Measurements from ENCODE around the gene ROBO3.

ROBO3 gene

DNA sequence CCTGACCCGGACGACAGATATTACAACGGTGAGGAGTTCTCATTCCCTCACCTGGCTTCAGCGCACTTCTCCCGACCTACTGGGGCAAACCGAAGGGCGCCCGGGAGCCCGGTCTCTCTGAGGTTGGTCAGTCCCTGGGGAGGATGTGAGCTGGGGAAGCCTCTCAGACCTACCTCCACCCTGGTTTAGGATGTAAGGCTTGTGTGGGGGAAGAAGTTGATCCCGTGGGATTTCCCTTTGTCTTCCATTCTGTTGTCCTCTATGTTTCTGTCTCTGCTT, 12.3 kb downstream of the ROBO3 start:
- no peak for DNase-seq

GRCh38 chr11:124877910-124878758, 12.9 kb downstream of the ROBO3 start:
- DNase-seq: no peak

GRCh38 chr11:124878759-124879492, 13.7 kb downstream of the ROBO3 start:
- DNase-seq: no peak

GRCh38 chr11:124879493-124880289, 14.5 kb downstream of the ROBO3 start:
- no peak for DNase-seq

DNA sequence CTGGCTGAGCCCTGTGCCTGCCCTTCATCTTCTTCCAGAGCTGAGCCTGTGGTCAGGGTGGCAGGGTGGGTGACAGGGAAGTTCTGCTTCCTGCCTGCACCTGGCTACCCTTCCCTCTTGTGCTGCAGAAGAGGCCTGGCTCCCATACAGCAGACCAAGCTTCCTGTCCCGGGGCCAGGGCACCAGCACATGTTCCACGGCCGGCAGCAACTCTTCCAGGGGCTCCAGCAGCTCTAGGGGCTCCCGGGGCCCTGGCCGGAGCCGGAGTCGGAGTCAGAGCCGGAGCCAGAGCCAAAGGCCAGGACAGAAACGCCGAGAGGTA, 15.0 kb downstream of the ROBO3 start:
- DNase-seq: no peak

DNA sequence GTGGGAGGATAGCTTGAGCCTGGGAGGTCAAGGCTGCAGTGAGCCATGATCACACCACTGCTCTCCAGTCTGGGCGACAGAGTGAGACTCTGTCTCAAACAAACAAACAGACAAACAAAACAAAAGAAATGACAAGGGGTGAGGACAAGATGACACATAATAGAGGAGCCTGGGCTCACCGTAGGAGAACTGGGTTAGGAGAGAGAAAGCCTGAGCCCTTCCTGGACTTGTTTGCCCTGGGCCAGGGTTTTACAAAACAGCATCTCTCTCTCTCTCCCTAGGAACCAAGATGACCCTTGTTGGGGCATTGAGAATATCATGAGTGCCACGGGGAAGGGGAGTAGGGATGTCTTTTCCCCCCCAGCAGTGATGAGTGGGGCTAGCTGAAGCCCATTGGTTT, 15.7 kb downstream of the ROBO3 start:
- no peak for DNase-seq

DNA sequence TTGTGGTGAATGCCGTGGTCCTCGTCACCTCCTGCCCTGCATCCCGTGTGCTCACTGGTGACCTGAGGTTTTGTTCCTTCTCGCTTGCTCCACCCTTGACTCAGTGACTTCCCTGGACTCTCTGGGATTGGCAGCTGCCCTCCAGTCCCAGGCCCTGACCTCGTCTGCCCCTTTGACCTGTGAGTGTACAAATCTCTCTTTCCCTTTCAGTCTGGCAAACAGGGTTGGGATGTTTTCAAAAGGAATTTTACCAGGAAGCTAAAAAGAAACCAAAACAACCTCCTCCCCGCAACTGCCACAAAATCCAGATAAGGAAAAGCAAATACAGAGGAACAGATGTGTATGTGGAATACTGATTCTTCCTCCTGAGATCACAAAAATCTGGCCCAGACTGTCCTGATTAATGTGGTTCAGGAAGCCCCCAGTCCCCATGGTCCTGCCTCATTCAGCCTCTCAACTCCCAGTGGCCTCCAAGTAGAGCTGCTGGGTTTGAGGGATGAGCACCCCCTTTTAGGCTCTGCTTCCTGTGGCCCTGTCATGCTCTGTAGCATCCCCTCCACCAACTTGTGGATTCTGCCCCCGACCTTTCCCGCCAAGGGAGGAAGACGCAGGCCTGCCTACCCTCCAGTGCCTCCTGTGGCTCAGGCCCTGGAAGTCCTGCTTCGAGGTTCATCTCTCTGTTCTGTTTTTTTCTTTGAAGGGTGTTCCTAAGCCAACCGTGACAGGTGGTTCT, 17.3 kb downstream of the ROBO3 start:
- DNase-seq: no peak

DNA sequence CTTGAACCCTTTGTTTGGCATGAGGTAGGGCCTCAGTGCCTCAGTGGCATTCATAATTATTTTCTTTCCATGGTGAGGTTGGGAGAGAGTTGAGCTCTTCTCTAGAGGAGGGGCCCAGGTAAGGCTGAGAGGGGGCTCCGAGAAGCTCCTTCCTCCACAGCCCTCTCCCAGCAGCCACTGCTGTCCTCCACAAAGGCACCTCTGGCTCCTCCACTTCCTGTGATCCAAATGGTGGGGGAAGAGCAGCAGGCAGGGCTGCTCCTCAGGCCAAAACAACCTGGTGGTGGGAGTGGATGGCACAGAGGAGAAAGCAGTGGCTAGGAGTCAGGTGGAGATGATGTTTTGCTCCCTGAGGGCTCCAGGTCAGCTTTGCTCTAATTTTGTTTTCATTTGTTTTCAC, 19.1 kb downstream of the ROBO3 start:
- no peak for DNase-seq

DNA sequence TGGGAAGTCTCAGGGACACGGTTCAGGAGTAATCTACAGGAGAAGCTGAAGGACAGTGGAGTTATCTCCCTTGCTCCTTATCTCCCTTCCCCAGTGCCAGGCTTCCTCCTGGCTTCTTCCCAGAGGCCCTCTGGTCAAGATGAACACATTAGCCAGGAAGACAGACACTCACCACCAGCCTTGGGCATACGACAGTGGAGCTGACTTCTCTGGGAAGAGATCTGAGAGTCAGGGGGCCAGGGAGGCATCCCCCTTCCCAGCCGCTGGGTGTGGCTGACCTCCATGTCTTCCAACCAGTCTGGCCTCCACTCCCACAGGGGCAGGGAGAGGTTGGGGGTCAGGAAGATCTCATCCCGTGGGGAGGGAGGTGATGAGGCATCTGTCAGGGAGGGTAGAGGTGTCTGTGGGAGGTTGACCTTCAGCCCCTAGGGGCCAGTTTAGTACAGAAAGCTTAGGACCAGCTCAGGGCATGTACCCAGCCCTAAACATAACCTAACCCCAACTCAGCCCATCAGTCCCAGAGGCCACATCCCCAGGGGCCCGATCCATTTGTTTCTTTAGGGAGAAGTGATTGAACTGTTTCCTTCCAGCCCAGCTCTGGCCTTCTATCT, 19.7 kb downstream of the ROBO3 start:
- DNase-seq: no peak

- DNase-seq: no peak
Observed at GRCh38 chr11:124886476-124886875, 21.2 kb downstream of the ROBO3 start.

DNA sequence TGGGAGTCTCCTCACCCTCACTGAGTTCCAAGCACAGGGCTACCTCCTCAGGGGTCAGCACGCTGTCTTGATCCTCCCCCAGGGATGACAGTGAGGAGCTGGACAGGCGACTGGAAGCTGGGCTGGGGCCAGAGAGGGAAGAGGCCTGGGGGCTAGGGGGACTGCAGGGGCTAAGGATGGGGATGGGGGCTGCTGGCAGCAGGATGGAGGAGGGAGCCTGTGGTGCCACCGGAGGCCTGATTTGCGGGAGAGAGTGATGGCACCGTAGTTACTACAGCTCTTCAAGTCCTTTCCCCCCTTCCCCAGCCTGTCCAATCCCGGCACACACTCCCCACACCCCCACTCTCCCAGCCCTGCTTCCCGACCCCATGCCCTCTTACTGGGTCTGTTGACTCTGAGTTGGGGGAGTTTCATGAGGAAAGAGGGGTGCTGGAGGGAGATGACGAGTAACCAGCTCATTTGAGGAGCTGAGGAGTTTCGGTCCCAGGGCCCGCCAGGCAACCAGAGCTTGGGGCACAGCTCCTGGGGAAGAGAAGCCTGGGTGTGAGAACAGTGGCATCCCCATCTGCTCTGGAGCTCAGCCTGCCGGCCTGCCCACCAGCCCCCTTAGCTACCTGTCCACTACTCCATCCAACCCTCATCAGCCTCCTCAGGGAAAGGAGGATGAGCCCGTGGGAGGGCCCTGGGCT, 21.9 kb downstream of the ROBO3 start:
- DNase-seq: no peak

- no peak for DNase-seq
Observed at GRCh38 chr11:124887667-124888013, 22.4 kb downstream of the ROBO3 start.

DNA sequence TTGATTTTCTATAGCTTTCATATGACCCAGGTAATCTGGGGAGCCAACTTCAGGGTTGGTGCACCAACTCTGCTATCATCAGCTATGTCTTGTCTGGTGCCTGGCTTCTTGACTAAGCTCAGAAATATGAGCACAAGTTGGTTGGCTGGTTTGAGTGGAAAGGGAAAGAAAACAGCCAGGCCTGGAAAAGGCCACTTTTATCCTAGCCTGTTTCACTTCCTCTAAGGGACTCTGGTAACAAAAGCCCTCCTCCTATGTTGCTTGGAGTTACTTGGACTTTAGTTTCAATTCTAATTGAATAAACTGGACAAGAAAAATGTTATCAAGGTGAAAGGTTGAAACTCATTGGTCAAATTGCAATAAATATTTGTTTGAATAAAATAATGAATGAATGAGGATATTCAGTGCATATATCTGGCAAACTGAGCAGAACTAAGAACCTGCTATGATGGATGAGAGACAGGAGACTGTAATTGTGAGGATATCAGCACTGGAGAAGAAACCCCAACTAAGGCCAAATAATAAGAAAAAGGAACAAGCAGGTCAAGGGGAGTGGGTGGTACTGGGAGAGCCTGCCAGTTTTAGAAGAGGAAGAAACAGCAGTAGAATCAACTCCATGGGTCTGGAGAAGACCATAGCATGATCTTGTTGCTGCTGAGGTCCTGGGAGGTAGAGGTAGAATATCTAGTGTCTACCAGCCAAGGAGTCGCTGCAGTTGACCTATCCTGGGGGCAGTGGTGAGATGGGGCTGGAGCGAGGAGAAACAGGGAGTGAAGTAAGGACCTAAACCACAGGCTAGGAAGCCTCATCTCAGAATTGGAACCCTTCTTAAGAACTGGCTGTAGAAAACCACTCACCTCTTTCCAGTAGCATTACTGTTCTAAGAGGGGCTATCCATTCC, 24.2 kb downstream of the ROBO3 start:
- no peak for DNase-seq

DNA sequence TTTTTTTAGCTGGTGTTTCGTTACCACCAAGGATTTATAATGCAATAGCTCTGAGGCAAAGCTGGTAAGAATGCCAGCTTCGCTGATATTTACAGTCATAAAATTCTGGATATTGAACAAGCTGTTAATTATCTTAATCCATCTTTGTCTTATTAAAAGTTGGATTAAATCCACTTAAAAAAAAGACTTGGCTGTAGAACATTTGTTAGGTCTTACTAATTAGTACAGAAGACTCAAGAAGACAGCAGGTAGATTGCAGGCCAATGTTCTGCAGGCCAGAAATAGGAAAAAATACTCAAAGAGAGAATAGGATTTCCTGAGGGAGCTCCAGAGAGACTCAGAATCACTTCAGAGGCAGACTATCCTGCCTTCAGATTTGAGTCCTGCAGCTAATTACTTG, 24.9 kb downstream of the ROBO3 start:
- no peak for DNase-seq

- DNase-seq: no peak
Observed at GRCh38 chr11:124890683-124891372, 25.6 kb downstream of the ROBO3 start.

GRCh38 chr11:124891373-124891861, 26.2 kb downstream of the ROBO3 start:
- no peak for DNase-seq

- DNase-seq: no peak
Observed at GRCh38 chr11:124892146-124892545, 26.9 kb downstream of the ROBO3 start.

DNA sequence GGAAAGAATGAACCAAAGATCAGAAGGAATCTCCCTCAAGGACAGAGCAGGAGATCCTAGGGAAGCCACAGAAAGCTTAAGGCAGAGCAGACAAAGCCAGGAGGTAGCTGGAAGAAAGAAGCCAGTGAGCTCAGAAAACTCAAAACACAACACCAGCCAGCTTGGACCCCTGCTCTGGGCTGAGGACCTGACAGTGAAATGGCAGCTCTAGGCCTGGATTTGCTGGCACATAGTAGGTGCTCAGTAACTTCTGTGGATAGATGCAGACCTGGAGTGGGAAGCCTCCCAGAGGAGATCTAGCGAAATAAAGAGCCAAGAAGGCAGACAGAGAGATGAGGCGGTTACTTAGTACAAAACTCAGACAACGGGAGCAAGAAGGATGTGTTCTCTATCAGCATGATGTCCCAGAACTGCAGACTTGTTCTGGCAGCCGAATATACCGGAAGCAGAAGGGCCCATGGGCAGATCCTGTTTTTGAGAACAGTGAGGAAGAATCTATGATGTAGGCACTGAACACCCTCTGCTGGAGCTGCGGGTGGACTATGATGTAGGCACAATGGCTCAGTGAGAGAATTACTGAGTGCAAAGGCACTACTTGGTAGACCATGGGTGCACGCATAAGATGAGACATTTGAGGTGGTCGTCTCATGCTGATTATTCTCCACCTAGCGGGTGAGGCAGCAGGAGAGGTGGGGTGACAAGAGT, 27.7 kb downstream of the ROBO3 start:
- DNase-seq: no peak

GRCh38 chr11:124893781-124894401, 28.7 kb downstream of the ROBO3 start:
- no peak for DNase-seq

All from COR-L47 (cell line).